Stimulated activated CD8-positive, alpha-beta memory T cell treated with anti-CD3 and anti-CD28 coated beads, Interleukin-15, amount 100 ng/mL, for 48 hours (primary cell): ENCODE measurements around the gene PRSS33.
A peak's percentile ranks its signal among the peaks of the same experiment; 100 is the strongest.

Experiments
- DNase-seq, 2 donors: peaks; one replicate each; pipeline ENCODE4 v3.0.0-alpha.2; 2020; ENCODE audit warnings: low read depth in 2 of 2

PRSS33 gene

GRCh38 chr16:2777231-2777902 is 10.0 kb downstream of the PRSS33 start, which contains the start of gene ELOB:
Gene ELOB, minus strand, starts transcription at chr16:2777280. Its CDS starts 41 bp downstream, at chr16:2777239.
- DNase-seq = peak; percentile 83 to 86

DNA sequence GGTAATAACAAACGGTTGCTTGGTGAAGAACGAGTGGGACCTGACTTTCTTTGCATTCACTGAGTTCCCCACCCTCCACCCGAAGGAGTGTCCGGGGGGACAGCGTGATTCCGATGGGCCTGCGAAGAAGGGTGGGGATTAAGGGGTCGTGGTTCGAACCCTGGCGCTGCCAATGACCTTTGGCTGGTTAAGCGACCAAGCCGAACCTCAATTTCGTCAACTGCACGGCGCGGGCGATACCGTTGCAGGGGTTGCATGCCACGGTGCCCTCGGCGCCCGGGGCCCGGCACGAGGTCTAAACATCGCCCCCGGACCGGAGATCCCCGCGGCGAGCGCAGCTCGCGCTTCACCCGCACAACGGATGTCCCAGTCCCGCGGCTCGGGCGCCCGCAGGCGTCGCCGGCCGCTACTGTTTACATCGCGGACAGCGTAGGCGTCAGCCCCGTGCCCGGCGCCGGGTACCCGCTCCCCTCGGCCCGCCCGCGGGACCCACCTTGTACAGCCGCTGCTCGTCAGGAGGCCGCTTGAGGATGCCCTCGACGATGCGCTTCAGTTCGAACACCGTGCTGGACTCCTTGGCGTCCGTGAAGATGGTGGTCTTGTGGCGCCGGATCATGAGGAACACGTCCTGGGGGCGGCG is 10.7 kb downstream of the PRSS33 start:
- DNase-seq = peak in 1 of 2 donors; percentile 28

GRCh38 chr16:2775765-2776499 is 11.4 kb downstream of the PRSS33 start:
- no peak for DNase-seq

DNA sequence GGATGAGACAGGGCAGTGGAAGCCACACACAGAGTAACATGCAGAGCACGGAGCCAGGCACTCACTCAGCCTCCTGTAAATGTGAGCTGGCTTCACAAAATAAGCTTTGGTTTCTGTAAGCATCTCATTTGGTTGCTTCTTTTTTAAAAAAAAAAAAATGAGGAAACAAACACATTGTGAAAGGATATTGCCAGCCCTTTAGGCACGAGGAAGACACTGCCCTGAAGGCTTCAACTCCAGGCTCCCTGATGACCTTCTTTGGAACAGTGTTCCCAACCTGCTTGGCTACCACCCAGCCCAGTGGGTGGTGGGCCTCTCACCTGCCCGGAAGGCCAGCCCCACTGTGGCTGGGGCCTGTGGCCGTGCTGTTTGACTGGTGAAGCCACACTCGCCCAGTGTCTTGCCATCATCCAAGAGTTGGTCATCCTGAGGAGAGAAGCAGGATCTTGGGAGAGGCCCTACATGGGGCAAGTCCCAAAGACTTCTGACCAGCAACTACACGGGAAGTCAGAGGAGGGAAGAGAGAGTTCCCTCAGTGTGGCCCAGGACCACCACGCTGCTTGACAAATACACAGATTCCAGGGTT is 12.1 kb downstream of the PRSS33 start:
- no peak for DNase-seq

GRCh38 chr16:2774161-2774891 is 13.0 kb downstream of the PRSS33 start:
- no peak for DNase-seq

- no peak for DNase-seq
Observed at GRCh38 chr16:2773188-2773968, 14.0 kb downstream of the PRSS33 start.

DNA sequence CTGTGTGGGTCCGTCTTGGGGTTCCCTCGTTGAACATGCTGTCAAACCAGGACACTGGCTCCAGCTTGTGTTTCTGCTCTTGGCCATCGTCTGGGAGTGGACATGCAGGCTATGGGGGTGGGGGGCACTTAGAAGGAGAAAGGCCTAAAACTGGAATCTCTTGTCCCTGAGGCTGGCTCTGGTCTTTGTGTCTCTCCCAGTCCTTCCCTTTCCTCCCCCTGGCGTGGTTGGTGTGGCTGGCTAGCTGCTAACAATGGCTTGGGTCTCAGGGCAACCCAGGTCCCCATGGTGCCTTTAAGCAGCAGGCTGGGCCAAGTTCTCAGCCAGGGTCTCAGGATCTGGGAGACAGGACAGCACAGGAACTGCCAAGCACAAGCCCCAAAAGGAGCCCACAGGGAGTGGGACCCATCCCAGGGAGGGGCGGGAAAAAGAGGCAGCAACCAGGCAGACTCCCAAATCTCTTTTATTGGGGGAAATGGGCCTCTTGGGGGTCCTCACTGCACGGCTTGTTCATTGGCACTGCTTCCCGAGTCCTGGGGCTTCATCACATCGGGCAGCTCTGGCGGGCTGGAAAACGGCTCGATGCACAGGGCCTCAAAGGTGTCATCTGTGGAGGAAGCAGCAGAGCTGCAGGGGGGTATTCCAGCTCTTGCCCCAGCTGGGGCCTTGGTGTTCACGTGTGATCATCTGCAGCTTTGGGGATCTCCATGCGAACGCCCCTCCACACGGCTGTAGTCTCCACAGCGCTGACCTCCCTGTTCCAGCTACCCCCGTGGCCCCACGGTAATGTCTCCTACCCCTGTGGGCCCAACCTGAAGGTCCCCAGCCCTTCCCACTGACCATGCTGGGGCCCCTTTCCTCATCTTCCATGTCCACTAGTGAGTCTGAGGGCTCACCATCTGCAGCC is 15.6 kb downstream of the PRSS33 start:
- DNase-seq = no peak

- DNase-seq = no peak
Observed at GRCh38 chr16:2770057-2770951, 17.1 kb downstream of the PRSS33 start.

- no peak for DNase-seq
Observed at GRCh38 chr16:2769675-2770056, 17.7 kb downstream of the PRSS33 start.

DNA sequence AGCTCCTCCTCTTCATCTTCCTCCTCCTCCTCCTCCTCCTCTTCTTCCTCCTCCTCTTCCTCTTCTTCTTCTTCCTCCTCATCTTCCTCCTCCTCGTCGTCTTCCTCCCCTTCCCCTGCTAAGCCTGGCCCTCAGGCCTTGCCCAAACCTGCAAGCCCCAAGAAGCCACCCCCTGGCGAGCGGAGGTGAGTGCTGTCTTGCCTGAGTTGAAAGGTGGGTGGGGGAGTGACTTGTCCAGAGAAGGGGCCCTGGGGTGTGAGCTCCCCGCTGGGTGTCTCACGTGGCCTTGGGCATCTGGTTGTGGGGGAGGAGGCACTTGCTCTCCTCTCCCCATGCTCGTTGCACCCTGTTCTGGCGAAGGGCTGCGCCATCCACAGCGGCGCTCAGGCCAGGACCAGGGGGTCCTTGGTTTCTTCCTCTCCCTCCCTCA is 18.2 kb downstream of the PRSS33 start:
- DNase-seq = no peak

GRCh38 chr16:2768403-2769089 is 18.8 kb downstream of the PRSS33 start:
- DNase-seq = no peak

GRCh38 chr16:2767891-2768290 is 19.5 kb downstream of the PRSS33 start:
- no peak for DNase-seq

GRCh38 chr16:2767140-2767731 is 20.1 kb downstream of the PRSS33 start:
- DNase-seq = no peak

DNA sequence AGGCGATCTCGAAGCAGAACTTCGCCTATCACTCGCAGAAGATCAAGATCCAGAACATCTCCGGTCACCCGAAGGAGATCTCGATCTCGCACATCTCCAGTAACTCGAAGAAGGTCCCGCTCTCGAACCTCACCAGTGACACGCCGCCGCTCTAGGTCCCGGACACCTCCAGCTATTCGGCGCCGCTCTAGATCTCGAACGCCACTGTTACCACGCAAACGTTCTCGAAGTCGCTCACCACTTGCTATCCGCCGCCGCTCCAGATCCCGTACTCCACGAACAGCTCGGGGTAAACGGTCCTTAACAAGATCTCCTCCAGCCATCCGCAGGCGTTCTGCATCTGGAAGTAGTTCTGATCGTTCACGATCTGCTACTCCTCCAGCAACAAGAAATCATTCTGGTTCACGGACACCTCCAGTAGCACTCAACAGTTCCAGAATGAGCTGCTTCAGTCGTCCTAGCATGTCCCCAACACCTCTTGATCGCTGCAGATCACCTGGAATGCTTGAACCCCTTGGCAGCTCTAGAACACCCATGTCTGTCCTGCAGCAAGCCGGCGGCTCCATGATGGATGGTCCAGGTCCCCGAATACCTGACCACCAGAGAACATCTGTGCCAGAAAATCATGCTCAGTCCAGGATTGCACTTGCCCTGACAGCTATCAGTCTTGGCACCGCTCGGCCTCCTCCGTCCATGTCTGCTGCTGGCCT is 20.8 kb downstream of the PRSS33 start:
- no peak for DNase-seq

- DNase-seq = no peak
Observed at GRCh38 chr16:2765462-2766404, 21.6 kb downstream of the PRSS33 start.

DNA sequence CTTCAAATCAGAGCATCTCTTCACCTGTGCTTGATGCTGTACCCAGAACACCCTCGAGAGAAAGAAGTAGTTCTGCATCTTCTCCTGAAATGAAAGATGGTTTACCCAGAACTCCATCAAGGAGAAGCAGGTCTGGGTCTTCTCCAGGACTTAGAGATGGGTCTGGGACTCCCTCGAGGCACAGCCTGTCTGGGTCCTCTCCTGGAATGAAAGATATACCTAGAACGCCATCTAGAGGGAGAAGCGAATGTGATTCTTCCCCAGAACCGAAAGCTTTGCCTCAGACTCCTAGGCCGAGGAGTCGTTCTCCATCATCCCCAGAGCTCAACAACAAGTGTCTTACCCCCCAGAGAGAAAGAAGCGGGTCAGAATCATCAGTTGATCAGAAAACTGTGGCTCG is 22.6 kb downstream of the PRSS33 start:
- no peak for DNase-seq
